GM13977 (cell line): ENCODE data around the gene TAF9.

ENCODE experiments used
- DNase-seq: peaks from one replicate; pipeline ENCODE4 v3.0.0; 2012; ENCODE audit warnings: low spot score
- CTCF ChIP-seq: IDR thresholded peaks from 2 replicates; pipeline ENCODE4 v1.5.1; 2012; ENCODE audit warnings: mild to moderate bottlenecking, control low read depth; ENCODE audit not compliant: insufficient read depth; ENCODE audit errors: extremely low read depth, missing control alignments
- in situ Hi-C: fragments of 300-500 bp; cut with MboI; formaldehyde crosslinking; loops from one replicate; pipeline ENCODE4 v1.12.0; 2022; ENCODE audit warnings: low sequenced_read_pairs, low pct_unique_long_range_greater_than_20kb, mixed read lengths, inconsistent platforms; ENCODE audit not compliant: unreplicated experiment

Gene TAF9

GRCh38 chr5:69364850-69365249 lies 4.5 kb downstream of the TAF9 start:
- in situ Hi-C loops: loop anchor here (25.0 kb wide), 1 partner anchor 278 kb away; the partner anchor contains the start of gene SLC30A5
- no peak for TF ChIP-seq CTCF
- DNase-seq: no peak

- DNase-seq: no peak
- TF ChIP-seq CTCF: peak; percentile 13
- in situ Hi-C loops: loop anchor here (25.0 kb wide), 1 partner anchor 277 kb away; the partner anchor contains the start of gene SLC30A5
Observed at GRCh38 chr5:69364414-69364813, 4.9 kb downstream of the TAF9 start.

- DNase-seq: no peak
- TF ChIP-seq CTCF: no peak
- in situ Hi-C loops: loop anchor here (25.0 kb wide), 1 partner anchor 273 kb away; the partner anchor contains the start of gene SLC30A5
Observed at GRCh38 chr5:69360442-69360841, 8.9 kb downstream of the TAF9 start.

GRCh38 chr5:69359699-69360098 lies 9.6 kb downstream of the TAF9 start:
- no peak for TF ChIP-seq CTCF
- no peak for DNase-seq
- in situ Hi-C loops: loop anchor here (25.0 kb wide), 1 partner anchor 272 kb away; the partner anchor contains the start of gene SLC30A5

GRCh38 chr5:69350664-69351063 lies 18.7 kb downstream of the TAF9 start:
- no peak for DNase-seq
- in situ Hi-C loops: loop anchor here (25.0 kb wide), 1 partner anchor 263 kb away; the partner anchor contains the start of gene SLC30A5
- TF ChIP-seq CTCF: no peak

GRCh38 chr5:69343083-69343482 lies 26.2 kb downstream of the TAF9 start:
- in situ Hi-C loops: no loop called here
- TF ChIP-seq CTCF: no peak
- no peak for DNase-seq
